Activated naive CD4-positive, alpha-beta T cell treated with anti-CD3 and anti-CD28 coated beads, Interleukin-2, amount 10 ng/mL, durations not matched to agents 7 days and 5 days (primary cell): ENCODE measurements around the gene HNRNPUL2.
"Not testable (repeated sequence)": the region's sequence is repeated elsewhere in the genome, so short reads cannot be mapped to it uniquely, and the experiment has no call there.

Experiments used
- CTCF ChIA-PET: fragments of 350-600 bp; sonication (Branson Sonifier 250); formaldehyde crosslinking; loops from one replicate; lab custom pipeline; 2021; ENCODE audit warnings: antibody characterized with exemption; lab: Charles Lee
- DNase-seq: peaks from one replicate; pipeline ENCODE4 v3.0.0-alpha.2; 2020
- H3K27ac Mint-ChIP-seq: one replicate; pipeline ENCODE4 v1.8.0; 2021; ENCODE audit warnings: mild to moderate bottlenecking, moderate library complexity, mixed read lengths
- H3K27me3 Mint-ChIP-seq: one replicate; pipeline ENCODE4 v1.8.0; 2021; ENCODE audit warnings: mild to moderate bottlenecking, mixed read lengths
- H3K36me3 Mint-ChIP-seq: one replicate; pipeline ENCODE4 v1.8.0; 2021; ENCODE audit warnings: mixed read lengths
- H3K4me1 Mint-ChIP-seq: one replicate; pipeline ENCODE4 v1.8.0; 2021; ENCODE audit warnings: mixed read lengths
- H3K4me3 Mint-ChIP-seq: one replicate; pipeline ENCODE4 v1.8.0; 2021; ENCODE audit warnings: mild to moderate bottlenecking, moderate library complexity, mixed read lengths
- H3K9me3 Mint-ChIP-seq: one replicate; pipeline ENCODE4 v1.8.0; 2021; ENCODE audit warnings: mixed read lengths

The HNRNPUL2 gene

DNA sequence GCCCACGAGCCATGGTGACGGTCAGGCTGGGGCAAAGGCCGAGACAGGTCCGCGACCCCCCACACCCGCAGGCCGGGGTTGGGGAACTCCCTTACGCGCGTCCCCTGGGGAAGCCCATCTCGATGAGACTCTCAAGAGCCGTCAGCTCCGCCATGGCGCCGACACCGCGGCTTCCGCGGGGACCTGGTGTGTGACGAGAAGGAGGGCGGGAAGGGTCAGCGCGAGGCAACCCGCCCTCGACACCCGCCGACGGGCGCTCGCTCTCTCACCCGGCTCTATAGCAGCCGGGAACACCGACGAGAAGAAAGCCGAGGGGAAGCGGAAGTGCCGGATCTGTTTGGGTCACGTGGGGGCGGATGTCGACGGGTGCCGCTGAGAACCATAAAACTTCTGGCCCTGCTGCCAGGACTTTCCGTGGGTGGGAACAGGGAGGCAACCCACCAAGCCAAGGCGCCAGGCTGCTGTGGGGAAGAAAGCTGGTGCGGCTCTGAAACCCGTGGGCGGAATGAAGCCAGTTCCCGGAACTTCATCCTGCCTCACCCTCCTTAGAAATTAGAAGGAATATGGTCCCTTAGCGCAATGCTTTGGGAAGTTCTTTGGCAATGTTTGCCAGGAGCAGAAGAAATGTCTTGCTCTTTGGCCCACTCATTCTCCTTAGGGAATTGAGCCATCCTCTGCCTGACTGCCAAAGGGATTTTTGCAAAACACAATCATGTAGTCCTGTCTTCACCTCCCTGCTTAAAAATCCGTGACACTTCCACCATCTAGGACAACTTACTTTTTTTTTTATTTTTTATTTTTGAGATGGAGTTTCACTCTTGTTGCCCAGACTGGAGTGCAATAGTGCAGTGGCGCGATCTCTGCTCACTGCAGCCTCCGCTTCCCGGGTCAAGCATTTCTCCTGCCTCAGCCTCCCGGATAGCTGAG is 48.2 kb downstream of the HNRNPUL2 start, which contains the start of gene UBXN1:
TSS of gene UBXN1 (minus strand) at position 304 of the 927 bp plus-strand sequence. CDS start at position 154, 150 bp downstream.
- peak; percentile 92 for DNase-seq
- H3K27me3 Mint-ChIP-seq: no peaks in the 10 kb centered on the region
- H3K4me3 Mint-ChIP-seq: peak within 1 kb of the TSS; percentile 88
- H3K4me1 Mint-ChIP-seq: peaks cover 47% of the 10 kb centered on the region
- peak within 1 kb of the TSS; percentile 90 for H3K27ac Mint-ChIP-seq
- peaks cover 26% of the 10 kb centered on the region for H3K36me3 Mint-ChIP-seq
- CTCF ChIA-PET: interaction anchor here (0.7 to 3.1 kb wide), 6 partner anchors 11 to 112 kb away, joined by 3 to 40 read pairs (median 7); partner anchors contain the start of genes BSCL2, GNG3 and LRRN4CL
- no peaks in the 10 kb centered on the region for H3K9me3 Mint-ChIP-seq

DNA sequence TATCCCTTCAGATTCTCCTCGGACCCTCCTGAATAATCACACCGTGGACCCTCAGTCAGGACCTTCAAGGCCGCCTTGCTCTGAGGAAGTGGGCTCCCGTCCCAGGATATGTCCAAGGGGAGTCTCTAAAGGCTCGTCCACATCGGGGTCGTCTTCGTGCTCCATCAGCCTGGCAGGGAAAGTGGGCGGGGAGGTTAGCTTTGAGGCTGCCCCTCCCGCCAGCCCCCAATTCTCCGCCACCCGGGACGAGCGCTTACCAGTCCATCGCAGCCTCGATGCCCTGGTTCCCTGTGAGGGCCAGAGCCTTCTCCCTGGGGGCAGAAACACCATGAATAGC is 48.9 kb downstream of the HNRNPUL2 start:
- Mint-ChIP-seq H3K4me1 (peaks cover 52% of the 10 kb centered on the region), H3K4me3 (peak overlapping the region; percentile 88), H3K9me3 (no peaks in the 10 kb centered on the region), H3K27me3 (no peaks in the 10 kb centered on the region), H3K36me3 (peaks cover 31% of the 10 kb centered on the region), H3K27ac (peak overlapping the region; percentile 90)
- CTCF ChIA-PET: no interaction called here
- no peak for DNase-seq

DNA sequence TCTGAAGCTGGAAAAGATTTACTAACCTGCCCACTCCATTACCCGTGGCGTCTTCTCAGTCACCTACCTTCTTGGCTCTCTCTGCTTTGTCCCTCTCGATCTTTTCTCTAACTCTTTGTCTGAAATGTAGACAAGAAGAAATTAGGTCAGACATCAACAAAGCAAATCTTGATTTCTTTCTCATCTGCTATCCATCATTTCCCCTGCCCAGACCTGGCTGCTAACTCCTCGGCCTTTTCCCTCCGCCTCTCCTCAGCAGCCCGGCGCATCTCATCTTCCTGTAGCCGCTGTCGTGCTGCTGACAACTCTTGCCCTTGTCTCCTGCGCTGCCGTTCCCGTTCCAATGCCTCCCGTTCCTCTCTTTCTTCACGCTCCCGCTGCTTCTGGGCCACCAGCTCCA is 49.5 kb downstream of the HNRNPUL2 start:
- Mint-ChIP-seq H3K4me3 (peak overlapping the region; percentile 88), H3K27me3 (no peaks in the 10 kb centered on the region), H3K27ac (peak overlapping the region; percentile 90), H3K9me3 (no peaks in the 10 kb centered on the region), H3K36me3 (peaks cover 32% of the 10 kb centered on the region), H3K4me1 (peaks cover 58% of the 10 kb centered on the region)
- CTCF ChIA-PET: interaction anchor here (0.7 to 0.8 kb wide), 3 partner anchors 44 to 204 kb away, joined by 3 to 5 read pairs (median 3); partner anchors contain the start of gene SLC3A2
- DNase-seq: no peak

DNA sequence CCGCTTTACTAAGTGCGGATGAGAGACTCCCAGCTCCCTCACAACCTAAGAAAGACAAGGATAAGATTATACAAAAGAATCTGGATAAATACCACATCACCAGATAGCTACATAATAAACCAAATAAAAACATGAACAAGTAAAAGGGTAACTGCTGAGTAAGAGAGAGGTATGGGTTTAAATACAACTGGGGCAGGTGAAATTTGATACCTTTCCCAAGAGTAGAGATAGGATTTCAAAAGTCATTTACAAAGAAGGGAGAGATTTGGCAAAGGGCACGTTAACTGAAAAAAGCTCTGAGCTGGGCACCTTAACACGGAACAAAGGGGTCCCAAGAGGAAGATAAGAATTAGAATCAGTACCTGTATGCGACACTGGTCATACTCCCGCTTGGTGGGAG is 50.1 kb downstream of the HNRNPUL2 start:
- H3K27me3 Mint-ChIP-seq: no peaks in the 10 kb centered on the region
- H3K27ac Mint-ChIP-seq: peak overlapping the region; percentile 51
- DNase-seq: no peak
- H3K4me1 Mint-ChIP-seq: peaks cover 64% of the 10 kb centered on the region
- no peaks in the 10 kb centered on the region for H3K9me3 Mint-ChIP-seq
- H3K36me3 Mint-ChIP-seq: peaks cover 35% of the 10 kb centered on the region
- H3K4me3 Mint-ChIP-seq: peak overlapping the region; percentile 88
- CTCF ChIA-PET: interaction anchor here (0.7 to 0.8 kb wide), 3 partner anchors 44 to 204 kb away, joined by 3 to 5 read pairs (median 3); partner anchors contain the start of gene SLC3A2

DNA sequence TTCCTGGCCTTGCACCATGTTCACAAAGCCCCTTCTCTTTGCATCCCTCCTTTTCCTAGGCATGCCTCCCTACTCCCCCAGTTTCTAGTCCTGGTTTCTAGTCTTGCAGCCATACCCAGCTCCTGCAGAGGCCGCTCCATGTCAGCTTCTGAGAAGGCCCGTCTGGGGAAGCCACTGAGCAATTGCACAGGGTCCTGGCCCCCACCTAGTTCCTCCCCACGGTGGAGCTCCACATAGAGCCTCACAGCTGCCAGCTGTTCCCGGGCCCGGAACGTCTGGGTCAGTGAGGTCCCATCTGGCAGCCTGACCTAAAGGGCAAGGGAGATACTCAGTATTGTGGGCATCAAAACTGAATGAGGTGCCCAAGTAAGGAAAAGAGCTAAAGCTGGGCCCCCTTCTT is 50.6 kb downstream of the HNRNPUL2 start:
- Mint-ChIP-seq H3K27ac (peak overlapping the region; percentile 12), H3K9me3 (no peaks in the 10 kb centered on the region), H3K4me1 (peaks cover 65% of the 10 kb centered on the region), H3K27me3 (no peaks in the 10 kb centered on the region), H3K36me3 (peaks cover 36% of the 10 kb centered on the region), H3K4me3 (peak overlapping the region; percentile 88)
- CTCF ChIA-PET: interaction anchor here (0.8 to 1.2 kb wide), 2 partner anchors 17 to 69 kb away, joined by 3 read pairs; no protein-coding TSS in a partner anchor
- no peak for DNase-seq

DNA sequence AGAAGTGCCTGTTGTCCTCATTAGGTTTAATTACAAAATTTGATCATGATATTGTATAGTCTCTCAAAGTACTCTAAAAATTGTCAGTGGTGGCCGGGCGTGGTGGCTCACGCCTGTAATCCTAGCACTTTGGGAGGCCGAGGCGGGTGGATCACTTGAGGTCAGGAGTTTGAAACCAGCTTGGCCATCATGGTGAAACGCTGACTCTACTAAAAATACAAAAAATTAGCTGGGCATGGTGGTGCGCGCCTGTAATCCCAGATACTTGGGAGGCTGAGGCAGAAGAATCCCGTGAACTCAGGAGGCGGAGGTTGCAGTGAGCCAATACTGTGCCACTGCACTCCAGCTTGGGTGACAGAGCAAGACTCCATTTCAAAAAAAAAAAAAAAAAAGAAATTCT is 51.8 kb downstream of the HNRNPUL2 start:
- CTCF ChIA-PET: interaction anchor here (0.9 to 2.1 kb wide), 3 partner anchors 19 to 64 kb away, joined by 3 to 8 read pairs (median 3); no protein-coding TSS in a partner anchor
- Mint-ChIP-seq H3K4me1 (peaks cover 65% of the 10 kb centered on the region), H3K36me3 (peaks cover 36% of the 10 kb centered on the region)
- H3K27me3 Mint-ChIP-seq, H3K4me3 Mint-ChIP-seq, H3K9me3 Mint-ChIP-seq, DNase-seq, H3K27ac Mint-ChIP-seq: not testable (repeated sequence)

DNA sequence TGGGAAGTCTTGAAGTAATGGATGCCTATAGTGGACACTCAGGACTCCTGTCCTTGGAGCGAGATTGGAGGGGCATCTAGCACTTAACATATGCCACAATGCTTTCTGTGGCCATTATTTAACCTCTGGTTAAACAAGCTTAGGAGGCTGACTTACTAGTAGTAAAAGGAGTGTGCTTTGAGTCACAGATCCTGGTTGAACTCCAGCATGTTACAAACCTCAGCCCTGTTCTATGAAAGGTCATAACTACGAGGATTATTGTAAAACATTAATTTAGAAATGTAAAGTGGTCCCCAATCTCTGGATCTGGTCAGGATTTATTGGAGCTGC is 54.1 kb downstream of the HNRNPUL2 start:
- Mint-ChIP-seq H3K4me1 (peaks cover 71% of the 10 kb centered on the region), H3K36me3 (peaks cover 37% of the 10 kb centered on the region), H3K27ac (peak overlapping the region; percentile 96), H3K4me3 (peak overlapping the region; percentile 81), H3K9me3 (no peaks in the 10 kb centered on the region), H3K27me3 (no peaks in the 10 kb centered on the region)
- CTCF ChIA-PET: interaction anchor here (0.6 to 1.2 kb wide), 2 partner anchors 21 to 50 kb away, joined by 3 to 4 read pairs; no protein-coding TSS in a partner anchor
- no peak for DNase-seq

DNA sequence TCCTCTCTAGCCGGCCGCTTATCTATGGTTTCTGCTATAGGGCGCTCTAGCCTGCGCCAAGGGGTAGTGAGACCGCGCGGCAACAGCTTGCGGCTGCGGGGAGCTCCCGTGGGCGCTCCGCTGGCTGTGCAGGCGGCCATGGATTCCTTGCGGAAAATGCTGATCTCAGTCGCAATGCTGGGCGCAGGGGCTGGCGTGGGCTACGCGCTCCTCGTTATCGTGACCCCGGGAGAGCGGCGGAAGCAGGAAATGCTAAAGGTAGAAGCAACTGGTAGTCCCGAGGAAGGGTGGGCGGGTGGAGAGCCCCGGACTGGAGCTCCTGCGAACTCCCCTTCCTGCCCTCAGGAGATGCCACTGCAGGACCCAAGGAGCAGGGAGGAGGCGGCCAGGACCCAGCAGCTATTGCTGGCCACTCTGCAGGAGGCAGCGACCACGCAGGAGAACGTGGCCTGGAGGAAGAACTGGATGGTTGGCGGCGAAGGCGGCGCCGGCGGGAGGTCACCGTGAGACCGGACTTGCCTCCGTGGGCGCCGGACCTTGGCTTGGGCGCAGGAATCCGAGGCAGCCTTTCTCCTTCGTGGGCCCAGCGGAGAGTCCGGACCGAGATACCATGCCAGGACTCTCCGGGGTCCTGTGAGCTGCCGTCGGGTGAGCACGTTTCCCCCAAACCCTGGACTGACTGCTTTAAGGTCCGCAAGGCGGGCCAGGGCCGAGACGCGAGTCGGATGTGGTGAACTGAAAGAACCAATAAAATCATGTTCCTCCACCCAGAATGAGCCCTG is 55.5 kb downstream of the HNRNPUL2 start, which contains the start of the genes LBHD1 and UQCC3:
TSS of gene LBHD1 (minus strand) at position 660 of the 782 bp plus-strand sequence. CDS start 2,236 bp downstream, outside the sequence.
TSS of gene UQCC3 (plus strand) at position 66 of the 782 bp plus-strand sequence. CDS start at position 139, 73 bp downstream.
- peaks cover 33% of the 10 kb centered on the region for H3K36me3 Mint-ChIP-seq
- peak; percentile 92 for DNase-seq
- H3K4me3 Mint-ChIP-seq: peak within 1 kb of the TSS; percentile 81
- H3K9me3 Mint-ChIP-seq: no peaks in the 10 kb centered on the region
- peaks cover 71% of the 10 kb centered on the region for H3K4me1 Mint-ChIP-seq
- peak within 1 kb of the TSS; percentile 96 for H3K27ac Mint-ChIP-seq
- no peaks in the 10 kb centered on the region for H3K27me3 Mint-ChIP-seq
- CTCF ChIA-PET: interaction anchor here (1.2 to 1.5 kb wide), 2 partner anchors 9 to 22 kb away, joined by 4 to 5 read pairs; no protein-coding TSS in a partner anchor

DNA sequence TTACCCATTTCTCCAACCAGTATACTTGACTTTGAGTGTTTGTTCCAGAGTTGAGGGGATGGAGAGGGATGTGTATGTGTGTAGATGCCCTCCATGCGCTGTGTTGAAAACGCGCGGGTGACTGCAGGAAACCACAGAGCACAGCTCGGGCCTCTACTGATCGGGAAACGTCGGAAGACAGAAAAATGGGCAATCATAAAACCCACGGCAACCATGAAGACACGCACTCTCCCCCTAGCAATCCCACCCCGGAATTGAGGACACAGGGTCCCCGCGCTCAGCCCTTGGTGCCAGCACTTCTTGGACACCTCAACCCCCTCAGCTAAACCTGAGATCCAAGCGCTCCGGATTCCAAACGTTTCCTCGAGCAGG is 56.0 kb downstream of the HNRNPUL2 start:
- DNase-seq: no peak
- Mint-ChIP-seq H3K36me3 (peaks cover 33% of the 10 kb centered on the region), H3K27ac (peak overlapping the region; percentile 96), H3K9me3 (no peaks in the 10 kb centered on the region), H3K4me1 (peaks cover 71% of the 10 kb centered on the region), H3K27me3 (no peaks in the 10 kb centered on the region), H3K4me3 (peak overlapping the region; percentile 81)
- CTCF ChIA-PET: interaction anchor here (1.5 kb wide), 1 partner anchor 10 kb away, joined by 5 read pairs; no protein-coding TSS in a partner anchor

DNA sequence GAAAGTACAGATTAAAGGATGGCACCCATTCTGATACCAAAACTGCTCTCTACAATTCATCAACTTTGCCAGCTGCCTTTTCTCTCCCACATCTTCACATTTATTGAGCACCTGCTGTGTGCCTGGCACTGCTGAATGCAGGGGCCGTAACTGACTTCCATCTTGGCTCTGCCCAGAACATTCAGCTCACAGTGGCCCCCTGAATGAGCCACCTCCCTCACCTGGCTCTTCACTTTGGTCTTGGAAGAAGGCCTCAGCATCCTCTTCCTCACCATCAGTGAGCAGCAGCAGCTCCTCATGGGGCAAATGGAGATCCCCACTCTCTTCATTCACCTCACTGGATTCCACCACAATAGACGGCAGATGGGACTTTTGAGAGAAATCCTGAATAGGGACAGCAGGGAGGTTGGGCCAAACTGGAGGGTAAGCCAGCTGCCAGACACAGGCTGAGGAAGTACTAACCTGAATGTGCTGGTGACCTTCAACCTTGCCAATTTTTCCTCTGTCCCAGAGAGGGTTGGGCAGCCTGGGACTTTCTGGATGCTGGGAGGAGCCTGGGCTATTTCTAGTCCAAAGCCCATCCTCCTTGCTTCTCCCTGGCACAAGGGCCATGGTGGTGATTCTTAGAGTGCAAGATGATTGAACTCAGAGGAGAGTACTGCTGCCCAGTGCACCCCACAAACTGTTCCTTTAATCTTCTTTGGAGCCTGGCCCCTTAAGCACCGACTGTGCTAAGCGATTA is 57.7 kb downstream of the HNRNPUL2 start:
- H3K4me3 Mint-ChIP-seq: peak overlapping the region; percentile 14
- peaks cover 7% of the 10 kb centered on the region for H3K27me3 Mint-ChIP-seq
- H3K9me3 Mint-ChIP-seq: no peaks in the 10 kb centered on the region
- DNase-seq: no peak
- CTCF ChIA-PET: no interaction called here
- H3K4me1 Mint-ChIP-seq: peaks cover 67% of the 10 kb centered on the region
- H3K36me3 Mint-ChIP-seq: peaks cover 34% of the 10 kb centered on the region
- peak overlapping the region; percentile 96 for H3K27ac Mint-ChIP-seq

DNA sequence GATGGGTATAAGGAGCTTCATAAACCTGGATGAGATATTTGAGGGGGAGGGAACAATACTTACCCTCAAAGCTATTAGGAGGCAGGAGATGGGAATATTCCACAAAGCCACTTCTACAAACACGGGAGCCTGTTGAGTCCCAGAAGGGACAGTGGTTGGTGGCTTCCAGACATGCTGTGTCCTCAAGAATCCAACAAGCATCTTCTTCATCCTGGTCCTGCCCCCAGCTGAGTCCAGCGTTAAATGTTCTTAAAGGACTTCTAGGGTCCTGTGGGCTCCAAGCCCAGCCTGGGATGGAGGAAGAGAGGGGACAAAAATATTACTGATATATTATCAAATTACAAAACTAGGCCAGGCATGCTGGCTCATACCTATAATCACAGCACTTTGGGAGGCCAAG is 59.8 kb downstream of the HNRNPUL2 start:
- Mint-ChIP-seq H3K27me3 (peaks cover 7% of the 10 kb centered on the region), H3K9me3 (no peaks in the 10 kb centered on the region), H3K4me3 (peak overlapping the region; percentile 96), H3K27ac (peak overlapping the region; percentile 19), H3K4me1 (peaks cover 64% of the 10 kb centered on the region), H3K36me3 (peaks cover 36% of the 10 kb centered on the region)
- CTCF ChIA-PET: interaction anchor here (0.9 to 1.5 kb wide), 4 partner anchors 54 to 87 kb away, joined by 3 to 4 read pairs (median 4); partner anchors contain the start of genes EML3, MTA2 and ROM1
- DNase-seq: no peak

DNA sequence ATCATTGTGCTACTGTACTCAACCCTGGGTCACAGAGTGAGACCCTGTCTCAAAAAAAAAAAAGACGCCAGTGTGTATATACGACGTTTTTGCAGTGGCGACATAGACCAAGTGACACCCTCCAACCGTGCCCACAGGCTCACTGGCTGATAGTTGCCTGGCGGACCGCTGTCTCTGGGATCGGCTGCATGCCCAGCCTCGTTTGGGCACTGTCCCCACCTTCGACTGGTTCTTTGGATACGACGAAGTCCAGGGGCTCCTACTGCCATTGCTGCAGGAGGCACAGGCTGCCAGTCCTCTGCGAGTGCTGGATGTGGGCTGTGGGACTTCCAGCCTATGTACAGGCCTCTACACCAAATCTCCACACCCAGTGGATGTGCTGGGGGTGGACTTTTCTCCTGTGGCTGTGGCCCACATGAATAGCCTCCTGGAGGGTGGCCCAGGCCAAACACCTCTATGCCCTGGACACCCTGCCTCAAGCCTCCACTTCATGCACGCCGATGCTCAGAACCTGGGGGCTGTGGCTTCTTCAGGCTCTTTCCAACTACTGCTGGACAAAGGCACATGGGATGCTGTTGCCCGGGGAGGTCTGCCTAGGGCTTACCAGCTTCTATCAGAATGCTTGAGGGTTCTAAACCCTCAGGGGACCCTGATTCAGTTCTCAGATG is 60.9 kb downstream of the HNRNPUL2 start:
- Mint-ChIP-seq H3K27me3 (peaks cover 7% of the 10 kb centered on the region), H3K4me3 (peak overlapping the region; percentile 96), H3K4me1 (peaks cover 60% of the 10 kb centered on the region), H3K27ac (peak overlapping the region; percentile 90), H3K9me3 (no peaks in the 10 kb centered on the region), H3K36me3 (peaks cover 35% of the 10 kb centered on the region)
- CTCF ChIA-PET: interaction anchor here (1.2 to 3.1 kb wide), 6 partner anchors 11 to 65 kb away, joined by 4 to 17 read pairs (median 6); partner anchors contain the start of genes EML3, MTA2 and ROM1
- DNase-seq: no peak
